HG02981 (cell line): Measurements from ENCODE around the gene SMOC2.
"Not testable (repeated sequence)": the region's sequence is repeated elsewhere in the genome, so short reads cannot be mapped to it uniquely, and the experiment has no call there.

Experiments
- ATAC-seq: cut with Tn5 transposase; IDR thresholded peaks from one replicate; pipeline ENCODE4 v1.9.1; 2021; ENCODE audit warnings: mild to moderate bottlenecking, moderate library complexity; ENCODE audit not compliant: unreplicated experiment

SMOC2 gene

GRCh38 chr6:168536665-168537539 lies 95.9 kb downstream of the SMOC2 start:
- no peak for ATAC-seq

- ATAC-seq = no peak
Observed at GRCh38 chr6:168537540-168537884, 96.5 kb downstream of the SMOC2 start.

- not testable (repeated sequence) for ATAC-seq
Observed at GRCh38 chr6:168538188-168538891, 97.4 kb downstream of the SMOC2 start.

GRCh38 chr6:168538892-168539811 lies 98.2 kb downstream of the SMOC2 start:
- ATAC-seq = no peak

GRCh38 chr6:168540713-168541291 lies 99.8 kb downstream of the SMOC2 start:
- ATAC-seq = no peak

- no peak for ATAC-seq
Observed at GRCh38 chr6:168541307-168541706, 100.3 kb downstream of the SMOC2 start.

GRCh38 chr6:168542301-168542700 lies 101.3 kb downstream of the SMOC2 start:
- ATAC-seq = no peak

GRCh38 chr6:168545428-168545827 lies 104.4 kb downstream of the SMOC2 start:
- no peak for ATAC-seq

GRCh38 chr6:168546151-168546550 lies 105.2 kb downstream of the SMOC2 start:
- no peak for ATAC-seq

- ATAC-seq = no peak
Observed at GRCh38 chr6:168546730-168547129, 105.7 kb downstream of the SMOC2 start.

- no peak for ATAC-seq
Observed at GRCh38 chr6:168550326-168550725, 109.3 kb downstream of the SMOC2 start.

- no peak for ATAC-seq
Observed at GRCh38 chr6:168554472-168554871, 113.5 kb downstream of the SMOC2 start.

GRCh38 chr6:168554898-168555617 lies 114.1 kb downstream of the SMOC2 start:
- no peak for ATAC-seq

- no peak for ATAC-seq
Observed at GRCh38 chr6:168555618-168556273, 114.8 kb downstream of the SMOC2 start.

GRCh38 chr6:168557512-168557911 lies 116.5 kb downstream of the SMOC2 start:
- no peak for ATAC-seq

- no peak for ATAC-seq
Observed at GRCh38 chr6:168558686-168559085, 117.7 kb downstream of the SMOC2 start.

GRCh38 chr6:168559574-168560098 lies 118.7 kb downstream of the SMOC2 start:
- ATAC-seq = no peak

GRCh38 chr6:168560126-168560525 lies 119.1 kb downstream of the SMOC2 start:
- ATAC-seq = no peak

GRCh38 chr6:168562576-168563151 lies 121.7 kb downstream of the SMOC2 start:
- ATAC-seq = no peak
